ENCODE measurements around the gene CFAP90.

DNA sequence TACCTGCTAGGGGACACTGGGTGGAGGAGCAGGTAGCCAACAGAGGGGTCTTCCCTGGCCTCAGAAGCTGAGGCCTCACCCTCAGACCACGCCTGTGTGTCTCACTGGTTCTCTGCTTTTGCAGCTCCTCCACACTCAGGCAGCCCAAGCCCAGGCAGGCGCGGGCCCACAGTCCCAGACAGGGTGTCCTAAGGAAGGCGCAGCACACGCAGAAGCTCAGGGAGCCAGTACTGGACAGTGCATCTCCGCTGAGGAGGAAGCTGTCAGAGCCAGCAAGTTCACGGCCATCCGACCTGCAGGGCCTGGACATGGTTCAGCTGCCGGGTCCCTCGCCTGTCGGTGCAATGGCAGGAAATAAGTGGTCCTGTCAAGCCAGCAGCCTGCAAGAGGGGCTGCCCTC is 25.3 kb downstream of the CFAP90 start:
- TF ChIP-seq POLR2A (IDR thresholded peaks at IDR 0.05), result no peak
- no peak for TF ChIP-seq POLR2AphosphoS5 (IDR thresholded peaks at IDR 0.05)
